ENCODE results near the gene VSIG10. TPM values are rescaled to one million over a fixed set of nuclear protein-coding genes. Genes with fewer than 3 reads are reported as not detected.

Gene VSIG10
- total and polyA plus RNA-seq, 8 donors, result 32.4 to 42.0 (median 36.5) TPM

- H3K4me3 ChIP-seq, result no peak overlapping the region
- no peaks in the 10 kb centered on the region for H3K36me3 ChIP-seq
- ATAC-seq, result no peak
- no peak for TF ChIP-seq CTCF (IDR thresholded peaks at IDR 0.05)
- H3K27me3 ChIP-seq, result no peaks in the 10 kb centered on the region
- H3K27ac ChIP-seq, result no peak overlapping the region
- H3K9me3 ChIP-seq, result no peaks in the 10 kb centered on the region
- no peak for DNase-seq
- H3K4me1 ChIP-seq, result peaks cover 5 to 63% of the 10 kb centered on the region in 2 donors
- intact Hi-C loops (cut with DNase I), result no loop called here
These were observed 45.6 kb downstream of the VSIG10 start for GRCh38 chr12:118058227-118058626.

DNA sequence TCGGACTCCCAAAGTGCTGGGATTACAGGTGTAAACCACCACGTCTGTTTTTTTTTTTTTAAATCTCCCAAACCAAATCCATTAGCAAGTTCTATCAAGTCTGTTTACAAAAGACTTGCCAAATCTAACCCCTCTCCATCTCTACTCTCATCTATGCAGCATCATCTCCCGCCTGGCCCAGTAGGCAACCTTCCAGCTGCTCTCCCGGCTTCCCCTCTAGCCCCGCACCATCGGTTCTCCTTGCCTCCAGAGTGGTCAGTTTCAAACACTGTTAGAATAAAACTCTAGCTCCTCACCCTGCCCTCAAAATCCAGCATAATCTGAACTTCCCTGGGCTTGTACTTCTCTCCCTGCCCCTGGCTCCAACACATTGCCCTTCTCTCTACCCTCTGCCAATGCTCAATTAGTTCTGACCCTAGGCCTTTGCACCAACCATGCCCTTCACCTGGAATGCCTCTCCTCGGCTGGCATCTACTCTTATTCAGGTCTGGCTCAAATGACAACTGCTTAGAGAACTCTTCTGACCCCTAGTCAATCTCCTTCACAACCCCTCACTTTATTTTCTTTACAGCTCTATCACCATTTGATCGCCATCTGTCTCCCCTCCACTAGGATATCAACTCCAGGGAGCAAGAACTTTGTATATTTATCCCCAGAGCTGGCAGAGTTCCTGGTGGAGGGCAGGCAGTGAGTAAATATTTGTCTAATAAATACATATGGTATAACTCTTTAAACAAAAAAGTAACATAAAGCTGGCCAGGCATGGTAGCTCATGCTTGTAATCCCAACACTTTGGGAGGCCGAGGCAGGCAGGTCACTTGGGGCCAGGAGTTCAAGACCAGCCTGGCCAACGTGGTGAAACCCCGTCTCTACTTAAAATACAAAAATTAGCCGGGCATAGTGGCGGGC is 47.7 kb downstream of the VSIG10 start:
- intact Hi-C loops (cut with DNase I), result no loop called here
- no peaks in the 10 kb centered on the region for H3K27me3 ChIP-seq
- no peaks in the 10 kb centered on the region for H3K9me3 ChIP-seq
- H3K27ac ChIP-seq, result peak overlapping the region in 1 of 2 donors; percentile 41
- no peak overlapping the region for H3K4me3 ChIP-seq
- no peak for TF ChIP-seq CTCF (IDR thresholded peaks at IDR 0.05)
- peaks cover 20 to 77% of the 10 kb centered on the region in 2 donors for H3K4me1 ChIP-seq
- DNase-seq, result no peak
- H3K36me3 ChIP-seq, result peaks cover 0 to 14% of the 10 kb centered on the region in 2 donors
- no peak for ATAC-seq

- Histone ChIP-seq H3K36me3 (peaks cover 0 to 23% of the 10 kb centered on the region in 2 donors), H3K4me3 (no peak overlapping the region), H3K9me3 (no peaks in the 10 kb centered on the region), H3K27ac (no peak overlapping the region), H3K4me1 (peaks cover 20 to 77% of the 10 kb centered on the region in 2 donors), H3K27me3 (no peaks in the 10 kb centered on the region)
- DNase-seq (no peak), ATAC-seq (no peak)
- intact Hi-C loops (cut with DNase I), result no loop called here
- peak in 1 of 2 donors; percentile 74 for TF ChIP-seq CTCF (IDR thresholded peaks at IDR 0.05)
These were observed 48.7 kb downstream of the VSIG10 start for GRCh38 chr12:118055144-118055557.

- H3K4me1 ChIP-seq, result peaks cover 20 to 61% of the 10 kb centered on the region in 2 donors
- no peak for DNase-seq
- no peak for TF ChIP-seq CTCF (IDR thresholded peaks at IDR 0.05)
These were observed 50.5 kb downstream of the VSIG10 start for GRCh38 chr12:118053071-118053985.

More at GRCh38 chr12:118053071-118053985, 50.5 kb downstream of the VSIG10 start:
- no peak overlapping the region for H3K4me3 ChIP-seq
- H3K27ac ChIP-seq, result peak overlapping the region; percentile 38 to 62
- H3K36me3 ChIP-seq, result peaks cover 0 to 42% of the 10 kb centered on the region in 2 donors
- intact Hi-C loops (cut with DNase I), result no loop called here
- no peak for ATAC-seq
- H3K27me3 ChIP-seq, result no peaks in the 10 kb centered on the region
- no peaks in the 10 kb centered on the region for H3K9me3 ChIP-seq

All from left lung (tissue), 10 donors.